ENCODE results near the gene PTGER3.

DNA sequence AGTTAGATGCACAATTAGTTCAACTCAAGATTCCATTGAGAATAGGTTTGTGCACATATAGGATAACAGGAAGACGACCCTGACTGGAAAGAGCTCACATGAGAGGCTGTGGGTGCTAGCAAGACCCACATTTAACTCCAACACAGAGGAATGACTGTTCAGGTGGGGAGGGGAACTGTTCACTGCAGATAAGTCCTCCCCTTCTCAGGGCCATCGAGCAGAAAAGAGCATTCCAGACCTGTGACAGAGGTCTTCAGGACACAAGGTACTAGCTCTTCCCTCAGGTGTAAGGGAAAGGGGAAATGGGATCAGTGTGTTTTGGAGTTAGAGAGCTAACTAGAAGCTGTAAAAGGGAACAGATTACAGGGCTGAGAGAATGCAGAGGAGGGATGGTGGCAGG is 8.7 kb downstream of the PTGER3 start:
- TF ChIP-seq, protein P1, sequence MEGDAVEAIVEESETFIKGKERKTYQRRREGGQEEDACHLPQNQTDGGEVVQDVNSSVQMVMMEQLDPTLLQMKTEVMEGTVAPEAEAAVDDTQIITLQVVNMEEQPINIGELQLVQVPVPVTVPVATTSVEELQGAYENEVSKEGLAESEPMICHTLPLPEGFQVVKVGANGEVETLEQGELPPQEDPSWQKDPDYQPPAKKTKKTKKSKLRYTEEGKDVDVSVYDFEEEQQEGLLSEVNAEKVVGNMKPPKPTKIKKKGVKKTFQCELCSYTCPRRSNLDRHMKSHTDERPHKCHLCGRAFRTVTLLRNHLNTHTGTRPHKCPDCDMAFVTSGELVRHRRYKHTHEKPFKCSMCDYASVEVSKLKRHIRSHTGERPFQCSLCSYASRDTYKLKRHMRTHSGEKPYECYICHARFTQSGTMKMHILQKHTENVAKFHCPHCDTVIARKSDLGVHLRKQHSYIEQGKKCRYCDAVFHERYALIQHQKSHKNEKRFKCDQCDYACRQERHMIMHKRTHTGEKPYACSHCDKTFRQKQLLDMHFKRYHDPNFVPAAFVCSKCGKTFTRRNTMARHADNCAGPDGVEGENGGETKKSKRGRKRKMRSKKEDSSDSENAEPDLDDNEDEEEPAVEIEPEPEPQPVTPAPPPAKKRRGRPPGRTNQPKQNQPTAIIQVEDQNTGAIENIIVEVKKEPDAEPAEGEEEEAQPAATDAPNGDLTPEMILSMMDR (IDR thresholded peaks at IDR 0.05): no peak
- TF ChIP-seq POLR2A (IDR thresholded peaks at IDR 0.05): no peak
